ENCODE measurements around the gene HSPBP1.
"Not testable (repeated sequence)": the region's sequence is repeated elsewhere in the genome, so short reads cannot be mapped to it uniquely, and the experiment has no call there.

The HSPBP1 gene

GRCh38 chr19:55279770-55280643 lies at the start of gene HSPBP1:
TSS of gene HSPBP1 (minus strand) at chr19:55280110. CDS start at chr19:55279608, 502 bp downstream.
- peak; percentile 89 for DNase-seq (ENCODE audit: low spot score)

GRCh38 chr19:55328774-55329318 lies 48.9 kb upstream of the HSPBP1 start:
- DNase-seq (ENCODE audit: low spot score), result not testable (repeated sequence)

GRCh38 chr19:55325172-55325571 lies 45.3 kb upstream of the HSPBP1 start, which contains the start of gene TMEM150B:
TSS of gene TMEM150B (minus strand) at chr19:55325341. CDS start at chr19:55321036, 4,305 bp downstream.
- DNase-seq (ENCODE audit: low spot score), result no peak

- no peak for DNase-seq (ENCODE audit: low spot score)
Observed at GRCh38 chr19:55324662-55325061, 44.8 kb upstream of the HSPBP1 start.

- DNase-seq (ENCODE audit: low spot score), result no peak
Observed at GRCh38 chr19:55322204-55322885, 42.4 kb upstream of the HSPBP1 start.

- DNase-seq (ENCODE audit: low spot score), result no peak
Observed at GRCh38 chr19:55321466-55322137, 41.7 kb upstream of the HSPBP1 start.

GRCh38 chr19:55320844-55321419 lies 41.0 kb upstream of the HSPBP1 start:
- no peak for DNase-seq (ENCODE audit: low spot score)

GRCh38 chr19:55319785-55320184 lies 39.9 kb upstream of the HSPBP1 start:
- no peak for DNase-seq (ENCODE audit: low spot score)

- no peak for DNase-seq (ENCODE audit: low spot score)
Observed at GRCh38 chr19:55316646-55317045, 36.7 kb upstream of the HSPBP1 start.

- DNase-seq (ENCODE audit: low spot score), result no peak
Observed at GRCh38 chr19:55315956-55316525, 36.1 kb upstream of the HSPBP1 start.

GRCh38 chr19:55314396-55314795 lies 34.5 kb upstream of the HSPBP1 start:
- no peak for DNase-seq (ENCODE audit: low spot score)

GRCh38 chr19:55312621-55313512 lies 33.0 kb upstream of the HSPBP1 start:
- DNase-seq (ENCODE audit: low spot score), result no peak

- no peak for DNase-seq (ENCODE audit: low spot score)
Observed at GRCh38 chr19:55311797-55312196, 31.9 kb upstream of the HSPBP1 start.

GRCh38 chr19:55311397-55311796 lies 31.5 kb upstream of the HSPBP1 start:
- DNase-seq (ENCODE audit: low spot score), result no peak

GRCh38 chr19:55310498-55310897 lies 30.6 kb upstream of the HSPBP1 start:
- no peak for DNase-seq (ENCODE audit: low spot score)

GRCh38 chr19:55309448-55309847 lies 29.5 kb upstream of the HSPBP1 start:
- no peak for DNase-seq (ENCODE audit: low spot score)

- no peak for DNase-seq (ENCODE audit: low spot score)
Observed at GRCh38 chr19:55308281-55308680, 28.4 kb upstream of the HSPBP1 start.

GRCh38 chr19:55306712-55307111 lies 26.8 kb upstream of the HSPBP1 start:
- DNase-seq (ENCODE audit: low spot score), result no peak

GRCh38 chr19:55305983-55306562 lies 26.2 kb upstream of the HSPBP1 start:
- no peak for DNase-seq (ENCODE audit: low spot score)

GRCh38 chr19:55305491-55305890 lies 25.6 kb upstream of the HSPBP1 start:
- DNase-seq (ENCODE audit: low spot score), result peak; percentile 72
